Measurements from ENCODE around the gene CCNK.

CCNK gene

DNA sequence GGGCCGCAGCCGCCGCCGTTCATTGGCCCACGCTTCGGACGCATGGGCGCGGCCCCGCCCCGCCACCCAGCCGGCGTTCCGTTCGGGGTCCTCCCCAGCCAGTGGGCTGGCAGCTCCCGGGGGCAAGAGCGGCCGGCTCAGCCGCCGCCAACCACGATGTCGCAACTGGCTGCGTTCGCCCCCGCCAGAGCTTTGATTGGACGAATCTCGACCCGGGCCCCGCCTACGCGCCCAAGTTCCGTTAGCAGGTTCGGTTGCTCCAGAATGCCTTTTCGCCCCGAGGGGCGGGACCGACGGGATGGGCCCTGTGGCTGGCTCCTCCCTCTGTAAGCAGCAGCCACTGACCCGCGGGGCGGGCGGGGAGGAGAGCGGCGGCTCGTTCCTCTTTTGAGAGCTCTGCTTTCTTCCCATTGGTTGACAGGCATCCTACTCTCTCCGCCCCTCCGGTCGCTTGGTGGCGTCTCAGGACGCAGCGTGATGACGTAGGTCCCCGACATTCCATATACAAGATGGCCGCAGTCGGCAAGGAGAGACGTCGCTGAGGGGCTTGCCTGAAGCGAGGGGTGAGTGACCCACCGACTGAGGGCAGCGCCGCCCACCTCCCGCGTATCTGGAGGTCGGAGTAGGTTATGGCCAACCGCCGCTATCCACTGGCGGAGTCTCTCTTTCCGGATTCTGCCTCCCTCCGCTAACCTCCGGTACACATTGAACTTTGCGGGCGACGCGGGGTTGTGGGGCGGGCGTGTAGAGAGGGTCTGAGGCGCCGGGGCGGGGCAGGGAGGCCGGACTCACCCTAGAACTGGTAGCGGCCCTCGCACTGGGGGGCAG, at the start of gene CCNK:
Gene CCNK (plus strand): TSS at position 493 of the 828 bp plus-strand sequence. CDS start 11,269 bp downstream, outside the sequence.
- DNase-seq = peak; percentile 100

DNA sequence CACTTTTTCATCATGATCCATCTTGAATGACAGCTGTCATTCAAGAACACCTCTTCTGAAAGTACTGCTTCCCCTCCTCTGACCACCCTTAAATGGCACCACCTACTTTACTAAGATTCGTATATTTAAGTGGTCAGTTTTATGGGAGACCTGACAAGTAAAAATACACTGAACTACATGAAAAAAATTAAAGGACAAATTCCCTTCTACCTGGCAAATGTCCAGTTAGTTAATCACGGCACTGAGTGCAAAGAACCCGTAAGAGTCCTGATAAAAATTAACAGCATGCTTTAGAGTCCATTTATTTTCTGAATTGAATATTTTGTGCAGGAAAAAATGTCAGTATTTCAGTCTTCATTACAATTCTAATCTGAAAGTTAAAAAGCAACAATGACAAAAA, 49.2 kb upstream of the CCNK start:
- DNase-seq = no peak

DNA sequence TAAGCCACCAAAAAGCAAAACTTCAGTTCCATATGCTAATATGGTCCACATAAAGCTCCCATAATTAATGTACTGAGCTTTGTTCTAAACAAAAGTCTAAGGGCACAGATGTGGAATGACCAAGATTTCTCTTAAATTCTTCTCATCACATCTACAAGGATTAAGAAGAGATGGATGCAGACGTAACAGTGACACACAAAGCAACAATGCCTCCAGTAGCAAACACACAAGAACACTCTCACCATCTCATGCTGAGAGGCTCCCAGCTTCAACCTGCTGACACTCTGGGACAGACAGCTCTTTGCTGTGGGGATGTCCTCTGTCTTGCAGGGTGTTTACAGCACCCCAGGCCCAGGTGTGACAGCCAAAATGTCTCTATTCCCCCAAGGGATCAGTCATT, 48.7 kb upstream of the CCNK start:
- DNase-seq = no peak

DNA sequence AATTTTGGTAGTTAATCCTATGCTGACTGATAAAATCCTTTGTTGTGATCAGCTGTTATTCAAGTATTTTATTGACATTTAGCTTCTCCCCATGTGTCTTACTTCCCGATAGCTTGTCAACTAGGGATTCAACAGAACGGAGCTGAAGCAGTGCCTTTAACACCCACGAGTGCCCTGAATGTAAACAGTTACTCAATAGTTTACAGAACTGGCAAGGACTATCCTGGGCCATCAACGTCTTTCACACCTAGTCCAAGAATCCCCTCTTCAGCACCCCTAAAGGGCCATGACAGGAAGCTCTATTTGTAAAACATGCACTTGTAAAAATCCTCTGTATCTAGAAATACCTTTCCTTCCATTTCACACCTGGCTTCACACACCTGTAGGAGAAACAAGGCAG, 45.9 kb upstream of the CCNK start:
- no peak for DNase-seq

DNA sequence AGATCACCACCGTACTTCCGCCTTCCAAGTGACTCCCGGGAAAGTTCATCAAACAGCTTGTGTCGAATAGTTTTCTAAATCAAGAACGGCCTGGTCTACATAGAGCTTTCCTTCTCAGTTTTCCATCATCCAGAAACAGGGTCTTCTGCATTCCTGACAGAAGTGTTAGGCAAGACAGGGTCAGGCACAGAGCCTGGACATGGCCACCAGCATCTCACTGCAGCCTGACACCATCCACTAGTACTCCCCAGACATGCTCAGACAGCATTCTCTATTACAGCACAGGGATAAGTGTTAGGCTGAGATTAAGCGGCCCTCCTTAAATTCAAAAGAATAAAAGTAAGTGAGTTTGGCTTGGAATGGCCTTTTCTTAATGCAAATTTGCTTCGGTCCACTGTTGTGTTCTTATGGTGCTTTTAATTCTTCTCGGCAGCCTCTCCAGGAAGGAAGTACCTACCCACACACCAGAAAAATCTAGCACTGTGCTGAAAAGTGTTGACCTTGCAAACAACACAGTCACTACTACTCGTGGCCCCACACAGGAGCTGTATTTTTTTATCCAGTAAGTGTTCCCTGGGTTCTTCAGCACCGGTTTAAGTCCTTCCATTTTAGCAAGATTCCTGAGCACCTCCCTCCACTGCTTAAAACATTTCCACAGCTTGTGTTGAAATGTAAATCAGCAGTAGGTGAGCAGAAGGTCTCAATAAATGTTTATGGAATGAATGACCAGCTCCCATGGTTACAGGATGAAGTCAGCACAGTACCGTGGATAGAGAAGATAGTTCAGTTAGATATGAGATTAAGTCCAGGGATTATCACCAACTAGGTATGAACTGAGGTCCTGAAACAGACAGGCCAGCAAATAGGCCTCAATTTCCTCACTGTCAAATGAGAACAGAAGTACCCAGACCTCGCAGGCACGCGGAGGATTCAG, 44.7 kb upstream of the CCNK start:
- DNase-seq = no peak

DNA sequence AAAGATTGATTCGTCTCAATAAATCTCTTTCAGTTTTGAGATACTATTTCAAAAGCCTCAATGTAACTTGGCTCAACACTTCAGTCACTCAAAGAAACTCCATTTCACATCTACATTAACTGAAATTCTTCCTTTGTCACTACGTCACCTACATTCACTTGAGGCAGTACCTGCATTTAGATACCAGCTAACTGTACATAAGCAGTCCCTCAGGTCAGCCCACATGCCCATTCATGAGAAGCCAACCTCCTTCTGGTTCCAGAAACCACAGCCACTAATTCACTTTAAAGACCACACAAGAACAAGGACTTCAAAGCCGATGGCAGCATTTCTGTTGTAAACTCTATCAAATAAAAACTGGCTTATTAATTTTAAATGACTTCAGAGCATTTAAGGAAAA, 43.5 kb upstream of the CCNK start:
- no peak for DNase-seq

DNA sequence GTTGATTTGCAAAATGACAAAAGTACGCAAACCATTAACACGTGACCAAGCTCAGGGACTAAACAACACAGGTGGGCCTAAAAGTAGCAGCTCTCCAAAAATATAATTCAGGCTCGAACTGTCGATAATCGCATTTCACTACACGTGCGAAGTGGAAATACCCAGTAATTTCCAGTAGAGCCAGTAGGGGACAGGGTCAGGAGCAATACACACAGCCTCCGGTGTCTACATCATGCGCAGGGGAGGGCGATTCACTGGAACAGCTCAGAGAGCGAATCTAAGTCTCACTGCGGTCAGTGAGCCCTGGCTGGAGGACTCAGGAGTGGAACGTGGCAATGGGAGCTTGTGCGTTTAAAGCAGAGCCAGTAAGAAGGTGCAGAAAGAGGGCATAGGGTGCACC, 40.9 kb upstream of the CCNK start:
- no peak for DNase-seq

DNA sequence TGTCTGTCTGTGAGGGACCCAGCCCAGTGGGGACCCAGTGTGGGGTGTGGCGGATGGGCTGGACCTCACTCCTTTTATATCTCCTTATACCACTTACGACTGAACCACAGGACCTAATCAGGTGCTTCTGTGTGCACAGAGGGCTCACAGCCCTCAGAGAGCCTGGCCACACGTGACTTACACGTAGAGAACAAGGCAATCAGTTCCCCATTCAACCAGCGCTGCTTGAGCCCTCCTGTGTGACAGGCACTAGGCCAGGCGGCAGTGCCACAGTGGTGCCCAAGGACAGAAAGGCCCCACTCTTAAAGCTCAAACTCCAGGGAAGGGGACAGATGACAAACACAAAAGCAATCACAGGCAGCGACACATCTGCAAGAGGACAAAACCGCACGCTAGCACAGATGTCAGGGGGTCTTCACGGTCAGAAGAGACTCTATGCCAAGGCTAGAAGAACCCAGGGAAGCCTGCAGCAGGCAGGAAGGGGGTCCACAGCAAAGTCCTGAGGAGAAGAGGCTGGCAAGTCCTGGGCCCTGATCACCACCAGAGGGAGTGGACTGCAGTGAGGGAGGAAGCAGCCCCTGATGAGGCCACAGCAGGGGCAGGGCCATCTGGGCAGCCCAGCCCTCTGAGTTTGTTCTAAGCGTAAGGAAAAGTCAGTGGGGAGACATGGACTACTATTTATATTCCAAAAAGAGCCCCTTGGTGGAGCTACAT, 39.9 kb upstream of the CCNK start:
- DNase-seq = no peak

DNA sequence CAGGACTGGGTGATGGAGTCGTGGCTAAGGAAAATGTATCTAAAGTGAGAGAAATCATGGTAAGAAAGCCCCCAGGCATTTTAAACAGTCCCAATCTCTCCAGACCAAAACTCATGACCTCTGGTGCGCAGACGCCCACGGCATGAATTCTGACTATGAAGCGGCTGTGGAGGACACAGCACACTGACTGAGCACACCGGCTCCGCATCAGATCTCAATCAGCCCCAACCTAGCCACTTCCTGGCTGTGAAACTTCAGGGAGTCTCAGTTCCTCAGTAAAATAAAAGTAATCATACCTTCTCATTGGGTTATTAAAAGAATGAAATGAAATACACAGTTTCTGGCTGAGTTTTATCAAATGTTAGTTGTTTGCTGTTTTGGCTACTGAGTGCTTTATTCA, 39.3 kb upstream of the CCNK start:
- peak; percentile 13 for DNase-seq

DNA sequence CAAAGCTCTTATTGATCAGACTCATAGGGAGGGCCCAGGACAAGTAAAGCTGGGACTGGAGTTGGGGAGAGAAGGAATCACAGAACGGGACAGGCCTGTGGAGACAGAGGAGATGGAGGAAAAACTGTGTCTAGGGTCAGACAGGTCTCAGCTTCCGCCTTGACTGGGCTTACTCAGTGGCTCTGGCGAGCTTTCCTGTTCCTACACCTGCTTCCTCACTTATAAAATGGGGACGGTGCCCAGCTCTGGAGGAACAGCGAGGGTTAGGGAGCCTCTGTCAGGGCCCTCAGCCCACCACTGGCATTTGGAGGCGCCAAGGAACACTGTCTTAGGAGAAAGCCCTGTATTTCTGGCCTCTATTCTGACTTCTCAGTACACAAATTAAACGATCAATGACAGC, 35.3 kb upstream of the CCNK start:
- no peak for DNase-seq

DNA sequence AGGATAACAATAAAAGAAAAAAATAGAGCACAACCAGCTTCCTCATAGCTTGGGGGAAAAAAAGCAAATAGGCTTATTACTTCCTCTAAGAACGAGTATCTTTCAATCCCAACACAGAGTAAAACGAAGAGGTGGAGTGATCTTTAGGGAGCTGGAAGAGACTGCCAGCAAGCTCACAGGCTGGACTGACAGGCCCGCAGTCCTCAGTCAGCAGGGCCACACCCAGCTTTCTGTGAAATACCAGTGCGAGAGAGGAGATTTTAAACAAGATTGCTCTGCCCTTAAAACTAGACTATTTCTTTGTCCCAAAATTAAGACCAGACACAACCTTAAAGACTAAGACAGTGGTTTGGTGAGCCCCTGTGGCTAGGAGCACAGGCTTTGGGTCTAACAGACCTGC, 33.5 kb upstream of the CCNK start:
- no peak for DNase-seq

DNA sequence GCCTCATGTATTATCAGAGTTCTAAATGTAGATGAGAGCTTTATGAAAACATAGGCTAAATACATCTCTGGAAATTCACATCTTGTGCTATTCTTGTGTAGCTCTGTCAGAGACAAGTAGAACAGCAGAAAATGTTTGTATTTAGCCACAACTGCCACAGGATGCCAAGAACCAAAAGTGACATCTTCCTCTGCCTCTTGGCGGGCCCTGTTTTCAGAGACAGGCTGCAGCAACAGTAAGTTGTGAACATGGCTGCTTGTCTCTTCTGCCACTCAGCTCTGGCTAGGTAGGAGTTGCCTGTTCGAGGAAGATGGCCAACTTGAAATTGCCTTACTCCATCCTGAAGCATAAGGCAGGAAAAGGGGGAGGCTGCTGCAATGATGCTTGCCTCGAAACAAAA, 30.9 kb upstream of the CCNK start:
- DNase-seq = no peak

DNA sequence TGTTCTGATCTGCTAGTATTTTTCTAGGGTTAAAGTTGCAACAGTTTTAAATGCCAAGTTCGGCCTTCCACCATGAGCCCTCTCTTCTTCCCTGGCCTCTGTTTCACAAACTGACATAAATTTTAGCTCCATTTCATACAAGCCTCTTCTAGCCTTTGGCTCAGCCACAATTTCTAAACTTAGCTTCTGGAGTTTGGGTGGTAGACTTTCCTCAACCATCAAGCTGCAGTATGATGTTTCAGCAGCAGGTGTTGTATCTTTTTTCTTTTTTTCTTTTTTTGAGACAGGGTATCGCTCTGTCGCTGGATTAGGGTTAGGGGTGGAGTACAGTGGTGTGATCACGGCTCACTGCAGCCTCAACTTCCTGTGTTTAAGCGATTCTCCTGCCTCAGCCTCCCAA, 30.0 kb upstream of the CCNK start:
- DNase-seq = no peak

DNA sequence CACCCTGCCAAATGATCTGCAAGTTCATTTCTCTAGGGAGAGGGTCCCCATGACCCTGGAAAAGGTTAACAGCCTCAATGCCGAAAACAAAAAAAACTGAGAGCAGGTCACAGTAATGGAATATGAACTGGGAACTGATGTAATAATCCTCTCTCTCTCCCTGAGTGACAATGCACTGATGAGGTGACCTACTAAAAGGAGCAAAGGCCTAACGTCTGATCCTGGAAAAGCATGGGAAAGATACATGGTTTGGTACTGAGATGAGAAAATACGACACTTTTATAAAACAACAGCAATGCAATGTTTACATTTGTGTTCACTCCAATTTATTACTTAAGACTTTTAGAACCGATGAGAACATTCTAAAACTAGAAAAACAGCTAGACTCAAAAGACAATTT, 28.2 kb upstream of the CCNK start:
- DNase-seq = no peak

DNA sequence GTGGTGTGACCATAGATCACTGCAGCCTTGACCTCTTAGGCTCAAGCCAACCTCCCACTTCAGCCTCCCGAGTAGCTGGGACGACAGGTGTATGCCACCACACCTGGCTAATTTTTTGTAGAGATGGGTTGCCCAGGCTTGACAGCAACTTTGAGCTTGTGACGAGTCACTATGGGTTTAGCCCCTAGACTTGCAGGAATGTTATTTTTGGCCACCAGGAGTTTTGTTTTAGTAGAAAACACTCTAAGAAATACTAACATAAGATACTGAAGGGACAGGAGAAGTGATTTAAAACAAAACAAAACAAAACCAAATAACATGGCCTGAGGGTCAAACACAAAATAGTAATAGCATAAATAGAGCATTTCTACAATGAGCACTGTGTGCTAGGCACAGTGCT, 27.0 kb upstream of the CCNK start:
- DNase-seq = no peak

DNA sequence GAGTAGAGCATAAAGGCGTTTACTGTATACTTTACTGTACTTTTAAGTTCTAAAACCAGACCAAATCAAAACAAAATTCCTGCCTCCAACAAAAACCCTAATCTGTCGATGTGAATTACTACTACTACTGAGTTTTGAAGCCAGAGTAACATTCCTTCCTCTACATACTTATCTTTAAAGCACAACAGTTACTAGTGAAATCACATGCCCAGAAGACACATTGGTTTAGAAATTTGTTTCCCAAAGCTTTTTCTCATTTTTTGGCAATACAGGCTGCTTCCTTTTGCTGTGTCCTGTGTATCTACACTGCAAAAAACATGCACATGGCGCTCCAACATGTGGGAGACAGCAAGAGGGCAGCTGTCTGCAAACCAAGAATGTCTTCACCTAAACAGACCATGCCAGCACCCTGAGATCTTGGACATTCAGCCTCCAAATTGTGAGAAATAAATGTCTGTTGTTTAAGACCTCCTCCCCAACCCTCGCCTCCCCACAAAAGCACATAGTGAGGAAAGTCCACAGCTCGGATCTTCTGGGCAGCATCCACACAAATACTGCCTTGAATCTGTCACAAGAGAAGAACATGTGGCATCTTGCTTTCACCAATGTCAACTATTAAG, 21.6 kb upstream of the CCNK start:
- DNase-seq = no peak

DNA sequence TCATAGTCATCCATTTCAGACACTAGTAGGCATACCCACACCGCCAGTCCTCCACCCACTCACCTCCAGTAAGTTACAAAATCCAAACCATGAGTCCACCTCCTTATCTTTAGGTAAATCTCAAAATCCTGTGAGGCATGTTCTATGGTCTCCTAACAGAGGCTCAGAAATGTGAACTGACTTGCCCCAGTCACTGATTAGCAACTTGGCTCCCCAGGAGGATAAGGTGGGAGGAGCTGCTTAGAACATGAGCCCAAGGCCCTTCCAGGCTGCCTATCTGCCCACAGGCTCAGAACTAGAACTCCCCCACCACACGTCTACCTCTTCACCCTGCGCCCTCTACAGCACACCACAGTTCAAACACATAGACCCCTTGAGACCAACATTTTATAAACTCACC, 20.4 kb upstream of the CCNK start:
- DNase-seq = no peak

DNA sequence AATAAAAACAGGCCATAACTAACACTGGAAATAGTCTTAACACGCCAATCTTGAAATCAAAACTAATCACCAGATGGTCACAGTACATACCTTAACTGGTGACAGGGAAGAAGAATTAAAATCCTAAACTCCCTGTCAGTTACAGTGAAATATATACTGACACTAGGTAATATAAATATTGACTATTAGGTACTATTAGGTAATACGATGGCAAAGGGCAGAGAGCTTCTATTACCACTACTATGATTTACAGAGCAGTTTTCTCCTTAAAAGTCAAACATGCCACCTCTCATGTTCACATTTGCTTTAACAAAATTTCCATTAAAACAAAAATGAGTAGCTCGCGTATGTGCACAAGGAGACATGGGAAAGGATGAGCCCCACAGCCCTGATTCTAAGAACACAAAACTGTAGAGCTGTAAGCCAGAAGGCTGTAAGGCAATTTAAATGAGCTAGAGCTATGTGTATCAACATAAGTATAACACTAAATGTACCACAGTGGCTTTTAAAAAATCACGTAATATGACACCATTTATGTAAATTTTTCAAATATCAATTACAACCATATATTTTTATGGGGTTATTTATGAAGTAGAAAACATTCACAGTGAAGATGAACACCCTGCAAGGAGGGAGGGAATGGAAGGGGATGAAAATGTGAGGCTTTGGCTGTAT, 19.7 kb upstream of the CCNK start:
- DNase-seq = no peak

DNA sequence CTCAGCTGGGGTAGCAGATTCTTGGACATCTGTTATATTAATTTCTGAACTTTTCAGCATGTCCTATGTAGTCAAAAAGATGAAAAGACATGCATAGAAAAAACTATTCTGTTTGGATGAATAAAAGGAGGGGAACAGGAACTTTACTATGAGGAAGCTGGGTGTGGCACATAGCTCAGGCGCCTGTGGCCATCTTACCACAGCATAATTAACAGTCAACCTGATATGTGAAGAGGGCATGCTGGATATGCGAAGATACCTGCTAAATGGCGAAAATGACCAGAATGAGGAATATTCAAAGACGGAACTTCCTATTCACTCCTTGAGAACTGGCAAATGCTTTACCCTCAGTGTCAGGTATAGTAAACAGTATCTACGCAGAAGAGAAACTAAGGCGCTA, 19.0 kb upstream of the CCNK start:
- DNase-seq = no peak

DNA sequence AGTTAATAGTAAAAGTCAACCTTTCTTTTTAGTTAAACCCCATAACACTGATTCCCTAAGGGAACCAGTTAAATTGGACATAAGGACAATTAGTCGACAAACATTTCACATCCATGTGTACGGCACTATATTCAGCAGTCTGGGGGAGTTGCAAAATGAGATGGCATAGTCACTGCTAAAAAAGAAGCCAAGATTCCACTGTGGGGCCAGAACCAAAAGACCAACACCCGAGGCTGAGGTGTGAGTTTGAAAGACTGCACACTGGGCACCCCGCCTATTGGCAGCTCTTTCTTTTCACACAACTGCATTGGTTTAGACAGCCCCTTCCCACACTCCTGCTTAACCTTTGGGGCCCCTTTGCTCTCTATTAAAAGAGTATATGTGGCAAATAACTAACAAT, 17.2 kb upstream of the CCNK start:
- DNase-seq = no peak

DNA sequence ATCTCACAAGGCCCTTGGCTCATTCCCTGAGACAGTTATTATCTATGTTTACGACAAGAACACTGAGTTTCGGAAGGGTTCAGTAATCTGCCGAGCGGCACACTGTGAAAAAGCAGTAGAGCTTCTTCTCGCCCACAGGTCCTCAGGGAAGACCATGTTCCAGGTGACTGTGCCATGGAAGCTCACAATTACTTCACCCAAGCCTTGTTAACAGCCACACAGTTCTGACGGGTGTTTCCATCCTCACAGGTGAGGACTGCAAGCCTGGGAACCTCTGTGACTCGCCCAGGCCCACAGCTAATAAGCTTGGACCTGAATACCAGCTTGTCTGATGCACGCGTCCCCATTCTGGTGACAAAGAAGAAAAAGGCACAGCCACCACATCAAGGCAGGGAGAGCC, 15.9 kb upstream of the CCNK start:
- DNase-seq = no peak

DNA sequence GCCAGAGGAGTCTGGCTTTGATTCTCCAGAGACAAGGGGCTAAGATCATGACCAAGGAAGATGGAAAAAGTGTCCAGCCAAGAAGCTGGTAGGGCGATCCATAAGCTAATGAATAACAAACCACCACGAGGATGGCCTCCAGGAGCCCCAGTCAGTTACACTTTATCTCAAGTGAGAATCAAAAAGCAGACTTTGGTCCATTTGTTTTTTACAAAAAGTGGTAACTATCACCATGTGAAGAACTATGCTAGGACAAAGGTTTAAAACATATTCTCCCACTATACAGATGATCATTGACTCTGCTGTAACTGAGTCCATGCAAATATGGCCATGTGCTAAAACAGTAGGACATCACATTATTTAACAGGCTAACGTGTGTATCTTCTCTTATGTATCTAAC, 14.5 kb upstream of the CCNK start:
- no peak for DNase-seq
